ENCODE data around the gene SPECC1. TPM values are rescaled to one million over a fixed set of nuclear protein-coding genes. Genes with fewer than 3 reads are reported as not detected.

SPECC1 gene
- polyA plus RNA-seq, 1 of the 3 experiments (the other 2 are of a cell fraction) = 11.2 TPM

- no peaks in the 10 kb centered on the region for H4K20me1 ChIP-seq (ENCODE audit: insufficient read depth)
- H3K4me3 ChIP-seq (ENCODE audit: low read depth in 2 of 2, low read length in 1 of 2) = no peak overlapping the region
- 96% methylated on average over 4 of the region's 4 CpGs for WGBS (ENCODE audit: low lambda C conversion rate)
- H3K4me1 ChIP-seq (ENCODE audit: control insufficient read depth in 1 of 2, insufficient read depth in 2 of 2, low read depth in 1 of 2, low read length in 1 of 2) = no peaks in the 10 kb centered on the region; a peak in 1 of 4 replicates
- H3K36me3 ChIP-seq (replicated peaks in 1 of 2; ENCODE audit: control insufficient read depth in 1 of 2, insufficient read depth in 2 of 2, low read length in 1 of 2) = peaks cover 0 to 7% of the 10 kb centered on the region in 2 experiments
- no peaks in the 10 kb centered on the region for H3K79me2 ChIP-seq (ENCODE audit: insufficient read depth)
- TF ChIP-seq FOXJ3 (CRISPR knock-in tag; IDR thresholded peaks at IDR 0.05) (no peak), EP300 (IDR thresholded peaks at IDR 0.05; ENCODE audit: borderline replicate concordance in 1 of 2, low read depth in 1 of 2, low read length in 1 of 2) (no peak), USF1 (IDR thresholded peaks at IDR 0.05; ENCODE audit: borderline replicate concordance, low read depth) (no peak), EZH2phosphoT487 (IDR thresholded peaks at IDR 0.05; ENCODE audit: borderline replicate concordance, low read depth) (no peak), TEAD4 (IDR thresholded peaks at IDR 0.05; ENCODE audit: borderline replicate concordance, insufficient read depth) (no peak), RFX5 (IDR thresholded peaks at IDR 0.05; ENCODE audit: low read length) (no peak), IRF3 (IDR thresholded peaks at IDR 0.05; ENCODE audit: low read depth, low read length) (no peak), CHD2 (IDR thresholded peaks at IDR 0.05; ENCODE audit: low read length, partially characterized antibody) (no peak), POLR2AphosphoS5 (IDR thresholded peaks at IDR 0.05; ENCODE audit: low read depth, low read length) (no peak), MXI1 (IDR thresholded peaks at IDR 0.05; ENCODE audit: low read depth, low read length) (no peak), ELF1 (IDR thresholded peaks at IDR 0.05) (no peak), PBX3 (IDR thresholded peaks at IDR 0.05) (no peak), REST (IDR thresholded peaks at IDR 0.05; ENCODE audit: low read depth, low read length) (no peak), NFIC (IDR thresholded peaks at IDR 0.05; ENCODE audit: borderline replicate concordance) (no peak), ZBTB33 (IDR thresholded peaks at IDR 0.05; ENCODE audit: borderline replicate concordance, low read depth) (no peak), RXRA (IDR thresholded peaks at IDR 0.05; ENCODE audit: borderline replicate concordance, low read depth) (no peak), SMC3 (IDR thresholded peaks at IDR 0.05; ENCODE audit: low read depth, low read length) (no peak)
- no peak overlapping the region for H3K27ac ChIP-seq (ENCODE audit: low read depth in 2 of 2, low read length in 1 of 2)
- peaks cover 3% of the 10 kb centered on the region for H3F3A ChIP-seq (replicated peaks; ENCODE audit: insufficient read depth)
- H3K9me2 ChIP-seq = no peaks in the 10 kb centered on the region; the same call in 1 of the 2 replicates
- ChIA-PET CTCF (no interaction called here), POLR2A (no interaction called here)
- H3K4me2 ChIP-seq = no peak overlapping the region
- H2AFZ ChIP-seq (ENCODE audit: low read depth) = no peak overlapping the region
- H3K9me3 ChIP-seq = no peaks in the 10 kb centered on the region
- DNase-seq = no peak
- no peak overlapping the region for H3K9ac ChIP-seq
- H3K27me3 ChIP-seq (ENCODE audit: insufficient read depth) = no peaks in the 10 kb centered on the region
Observed at GRCh38 chr17:20241855-20242254, 232.7 kb downstream of the SPECC1 start.
